Hematopoietic multipotent progenitor cell treated with erythropoietin and hydrocortisone succinate and interleukin-3 and kit ligand, for 4 days (in vitro differentiated cells): ENCODE measurements around the gene PHF12.
A peak's percentile ranks its signal among the peaks of the same experiment; 100 is the strongest.

Source experiments
- DNase-seq: peaks from one replicate; pipeline ENCODE4 v3.0.0-alpha.2; 2015

Gene PHF12

GRCh38 chr17:28951428-28951990 lies at the start of gene PHF12:
TSS of gene PHF12 (minus strand) at chr17:28951518. CDS start at chr17:28950960, 558 bp downstream.
- DNase-seq = peak; percentile 100

- DNase-seq = no peak
These were observed 49.7 kb upstream of the PHF12 start for GRCh38 chr17:29000973-29001372.

- no peak for DNase-seq
These were observed 47.9 kb upstream of the PHF12 start for GRCh38 chr17:28999206-28999605.

GRCh38 chr17:28997806-28998205 lies 46.5 kb upstream of the PHF12 start:
- DNase-seq = no peak

GRCh38 chr17:28996554-28997096 lies 45.3 kb upstream of the PHF12 start:
- no peak for DNase-seq

GRCh38 chr17:28993645-28994426 lies 42.5 kb upstream of the PHF12 start:
- DNase-seq = no peak

- DNase-seq = no peak
These were observed 41.6 kb upstream of the PHF12 start for GRCh38 chr17:28992625-28993600.

- no peak for DNase-seq
These were observed 40.9 kb upstream of the PHF12 start for GRCh38 chr17:28992185-28992584.

GRCh38 chr17:28991779-28992178 lies 40.5 kb upstream of the PHF12 start:
- no peak for DNase-seq

- no peak for DNase-seq
These were observed 37.7 kb upstream of the PHF12 start for GRCh38 chr17:28989028-28989427.

GRCh38 chr17:28988475-28988874 lies 37.2 kb upstream of the PHF12 start:
- no peak for DNase-seq

- no peak for DNase-seq
These were observed 35.7 kb upstream of the PHF12 start for GRCh38 chr17:28986714-28987655.

GRCh38 chr17:28985950-28986713 lies 34.8 kb upstream of the PHF12 start:
- no peak for DNase-seq

GRCh38 chr17:28983286-28984230 lies 32.2 kb upstream of the PHF12 start:
- DNase-seq = no peak

- peak; percentile 93 for DNase-seq
These were observed 30.9 kb upstream of the PHF12 start for GRCh38 chr17:28982131-28982793.

- no peak for DNase-seq
These were observed 27.1 kb upstream of the PHF12 start for GRCh38 chr17:28978356-28978964.

GRCh38 chr17:28977659-28978355 lies 26.5 kb upstream of the PHF12 start:
- no peak for DNase-seq

GRCh38 chr17:28975646-28976045 lies 24.3 kb upstream of the PHF12 start:
- no peak for DNase-seq
